22Rv1 (cell line): ENCODE measurements around the gene RPS27L.

Experiments used
- ZFX ChIP-seq: fragments of 450-650 bp; IDR thresholded peaks from 2 replicates; pipeline ENCODE4 v1.6.1; 2017; ENCODE audit warnings: antibody characterized with exemption, borderline replicate concordance
- TF ChIP-seq, protein P1 (sequence below): fragments of 450-650 bp; IDR thresholded peaks from 2 replicates; pipeline ENCODE4 v1.5.1; 2017; ENCODE audit warnings: mild to moderate bottlenecking

DNA sequence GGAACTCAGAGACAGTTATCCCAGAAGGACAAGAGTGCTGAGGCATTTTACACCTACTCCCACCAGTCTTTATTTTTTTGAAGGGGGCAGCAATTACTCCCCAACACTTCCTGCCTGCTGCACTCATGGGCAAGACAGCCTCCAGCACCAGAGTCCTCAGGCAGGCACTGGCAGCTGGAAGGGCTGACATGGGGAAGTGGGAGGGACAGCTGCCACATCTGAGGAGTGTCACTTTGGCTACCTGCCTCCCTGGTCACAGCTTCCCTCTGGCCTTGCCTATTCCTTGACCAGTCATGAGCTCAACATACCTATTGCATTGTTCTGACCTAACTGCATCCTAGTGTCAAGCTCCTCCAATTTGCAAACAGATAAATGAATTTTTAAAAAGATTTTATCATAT is 45.8 kb downstream of the RPS27L start:
- TF ChIP-seq, protein P1, sequence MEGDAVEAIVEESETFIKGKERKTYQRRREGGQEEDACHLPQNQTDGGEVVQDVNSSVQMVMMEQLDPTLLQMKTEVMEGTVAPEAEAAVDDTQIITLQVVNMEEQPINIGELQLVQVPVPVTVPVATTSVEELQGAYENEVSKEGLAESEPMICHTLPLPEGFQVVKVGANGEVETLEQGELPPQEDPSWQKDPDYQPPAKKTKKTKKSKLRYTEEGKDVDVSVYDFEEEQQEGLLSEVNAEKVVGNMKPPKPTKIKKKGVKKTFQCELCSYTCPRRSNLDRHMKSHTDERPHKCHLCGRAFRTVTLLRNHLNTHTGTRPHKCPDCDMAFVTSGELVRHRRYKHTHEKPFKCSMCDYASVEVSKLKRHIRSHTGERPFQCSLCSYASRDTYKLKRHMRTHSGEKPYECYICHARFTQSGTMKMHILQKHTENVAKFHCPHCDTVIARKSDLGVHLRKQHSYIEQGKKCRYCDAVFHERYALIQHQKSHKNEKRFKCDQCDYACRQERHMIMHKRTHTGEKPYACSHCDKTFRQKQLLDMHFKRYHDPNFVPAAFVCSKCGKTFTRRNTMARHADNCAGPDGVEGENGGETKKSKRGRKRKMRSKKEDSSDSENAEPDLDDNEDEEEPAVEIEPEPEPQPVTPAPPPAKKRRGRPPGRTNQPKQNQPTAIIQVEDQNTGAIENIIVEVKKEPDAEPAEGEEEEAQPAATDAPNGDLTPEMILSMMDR: no peak
- no peak for TF ChIP-seq ZFX
